Cardiac muscle cell (in vitro differentiated cells and primary cell): ENCODE measurements around the gene LCP1. TPM values are rescaled to one million over a fixed set of nuclear protein-coding genes. Genes with fewer than 3 reads are reported as not detected.

ENCODE experiments used
- DNase-seq, 2 donors: peaks; one replicate each; pipeline versions ENCODE4 v3.0.0 to v3.0.0-alpha.2; 2010 to 2017; ENCODE audit warnings: low read depth in 1 of 2, low spot score in 1 of 2
- H3K27ac ChIP-seq: fragments of 200-600 bp; sonication (generic); 2 replicates; pipeline ENCODE4 v1.5.1; 2016
- H3K27me3 ChIP-seq: fragments of 200-600 bp; sonication (generic); 2 replicates; pipeline ENCODE4 v1.6.0; 2016; ENCODE audit warnings: control low read depth
- H3K36me3 ChIP-seq: fragments of 200-600 bp; sonication (generic); 2 replicates; pipeline ENCODE4 v1.5.1; 2016; ENCODE audit warnings: control low read depth
- H3K4me1 ChIP-seq: fragments of 200-600 bp; sonication (generic); 2 replicates; pipeline ENCODE4 v1.8.1; 2017; ENCODE audit warnings: low read depth, mild to moderate bottlenecking, mixed run types
- H3K4me3 ChIP-seq: fragments of 200-600 bp; sonication (generic); 2 replicates; pipeline ENCODE4 v1.5.1; 2016; ENCODE audit warnings: mild to moderate bottlenecking
- H3K9me3 ChIP-seq: fragments of 200-600 bp; sonication (generic); 2 replicates; pipeline ENCODE4 v1.5.1; 2017; ENCODE audit warnings: low read depth, mild to moderate bottlenecking, control low read depth
- polyA plus RNA-seq: library from polyadenylated mRNA; unstranded; fragments of >200 nt; fragmentation: Nextera tagmentation; extraction: Ambion mirVana; gene quantifications from 2 replicates; pipeline ENCODE4 v1.2.1, GENCODE V29; 2016
- total RNA-seq: library from RNA; depleted of rRNA; stranded (reverse); fragments of >200 nt; gene quantifications from 2 replicates; pipeline ENCODE4 v1.2.3, GENCODE V29; 2016
- TF ChIP-seq, protein P1 (sequence below): IDR thresholded peaks from 2 replicates; pipeline ENCODE4 v1.5.1; 2012; ENCODE audit warnings: low read depth, mild to moderate bottlenecking, low read length

The LCP1 gene
- total and polyA plus RNA-seq, 2 experiments from 2014 or later: 2.0 to 4.8 TPM

DNA sequence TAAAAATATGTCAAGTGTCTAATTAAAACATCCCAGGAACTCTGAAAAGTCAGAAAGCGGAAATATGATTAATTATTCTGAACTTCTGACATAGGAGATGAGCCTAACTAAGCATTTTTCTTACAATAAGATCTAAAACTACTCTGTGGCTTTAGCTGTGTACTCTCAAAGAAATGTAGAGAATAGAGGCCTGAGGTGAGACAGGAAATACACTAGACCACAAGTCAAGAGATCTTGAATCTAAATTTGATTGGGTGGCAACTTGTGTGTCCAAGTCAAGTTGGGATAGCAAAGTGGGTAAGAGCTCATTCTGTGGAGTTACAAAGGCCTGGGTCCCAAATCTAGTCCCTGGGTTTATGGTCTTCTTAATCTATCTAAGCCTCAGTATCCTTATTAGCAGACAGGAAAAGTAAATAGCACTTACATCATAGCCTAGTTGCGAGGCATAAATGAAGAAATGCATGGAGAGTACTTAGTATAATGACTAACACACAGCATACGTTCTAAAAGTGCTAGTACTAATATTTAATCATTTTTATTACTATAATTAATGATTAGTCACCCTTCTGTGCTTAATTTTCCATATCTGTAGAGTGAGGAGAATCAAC, 20.3 kb upstream of the LCP1 start:
- Histone ChIP-seq H3K27me3 (no peaks in the 10 kb centered on the region), H3K4me3 (no peak overlapping the region), H3K27ac (no peak overlapping the region), H3K9me3 (no peaks in the 10 kb centered on the region), H3K36me3 (no peaks in the 10 kb centered on the region), H3K4me1 (peaks cover 6% of the 10 kb centered on the region)
- no peak for DNase-seq
- TF ChIP-seq, protein P1, sequence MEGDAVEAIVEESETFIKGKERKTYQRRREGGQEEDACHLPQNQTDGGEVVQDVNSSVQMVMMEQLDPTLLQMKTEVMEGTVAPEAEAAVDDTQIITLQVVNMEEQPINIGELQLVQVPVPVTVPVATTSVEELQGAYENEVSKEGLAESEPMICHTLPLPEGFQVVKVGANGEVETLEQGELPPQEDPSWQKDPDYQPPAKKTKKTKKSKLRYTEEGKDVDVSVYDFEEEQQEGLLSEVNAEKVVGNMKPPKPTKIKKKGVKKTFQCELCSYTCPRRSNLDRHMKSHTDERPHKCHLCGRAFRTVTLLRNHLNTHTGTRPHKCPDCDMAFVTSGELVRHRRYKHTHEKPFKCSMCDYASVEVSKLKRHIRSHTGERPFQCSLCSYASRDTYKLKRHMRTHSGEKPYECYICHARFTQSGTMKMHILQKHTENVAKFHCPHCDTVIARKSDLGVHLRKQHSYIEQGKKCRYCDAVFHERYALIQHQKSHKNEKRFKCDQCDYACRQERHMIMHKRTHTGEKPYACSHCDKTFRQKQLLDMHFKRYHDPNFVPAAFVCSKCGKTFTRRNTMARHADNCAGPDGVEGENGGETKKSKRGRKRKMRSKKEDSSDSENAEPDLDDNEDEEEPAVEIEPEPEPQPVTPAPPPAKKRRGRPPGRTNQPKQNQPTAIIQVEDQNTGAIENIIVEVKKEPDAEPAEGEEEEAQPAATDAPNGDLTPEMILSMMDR: no peak

DNA sequence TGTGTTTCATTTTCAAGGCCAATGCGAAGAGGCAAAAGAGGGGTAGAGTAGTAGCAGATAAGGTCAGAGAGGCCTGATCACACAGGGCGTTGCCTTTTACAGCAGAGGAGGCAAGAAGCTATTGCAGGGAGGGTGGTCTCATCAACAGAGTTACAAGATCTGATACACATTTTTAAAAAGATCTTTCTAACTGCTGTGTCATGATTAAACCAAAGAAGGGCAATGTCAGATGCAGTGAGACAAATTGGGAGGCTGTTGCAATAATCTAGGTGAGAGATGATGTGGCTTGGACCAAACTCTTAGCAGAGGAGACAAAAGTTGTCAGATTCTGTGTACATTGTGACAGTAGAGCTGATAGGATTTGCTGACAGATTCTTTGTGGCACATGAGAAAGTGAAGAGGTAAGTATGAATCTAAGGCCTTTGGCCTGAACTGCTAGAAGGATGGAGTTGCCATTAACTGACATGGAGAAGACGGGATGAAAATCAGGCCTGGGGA, 16.8 kb upstream of the LCP1 start:
- TF ChIP-seq, protein P1: no peak
- Histone ChIP-seq H3K27ac (no peak overlapping the region), H3K36me3 (no peaks in the 10 kb centered on the region), H3K9me3 (no peaks in the 10 kb centered on the region), H3K27me3 (no peaks in the 10 kb centered on the region), H3K4me3 (no peak overlapping the region), H3K4me1 (peaks cover 6% of the 10 kb centered on the region)
- no peak for DNase-seq

DNA sequence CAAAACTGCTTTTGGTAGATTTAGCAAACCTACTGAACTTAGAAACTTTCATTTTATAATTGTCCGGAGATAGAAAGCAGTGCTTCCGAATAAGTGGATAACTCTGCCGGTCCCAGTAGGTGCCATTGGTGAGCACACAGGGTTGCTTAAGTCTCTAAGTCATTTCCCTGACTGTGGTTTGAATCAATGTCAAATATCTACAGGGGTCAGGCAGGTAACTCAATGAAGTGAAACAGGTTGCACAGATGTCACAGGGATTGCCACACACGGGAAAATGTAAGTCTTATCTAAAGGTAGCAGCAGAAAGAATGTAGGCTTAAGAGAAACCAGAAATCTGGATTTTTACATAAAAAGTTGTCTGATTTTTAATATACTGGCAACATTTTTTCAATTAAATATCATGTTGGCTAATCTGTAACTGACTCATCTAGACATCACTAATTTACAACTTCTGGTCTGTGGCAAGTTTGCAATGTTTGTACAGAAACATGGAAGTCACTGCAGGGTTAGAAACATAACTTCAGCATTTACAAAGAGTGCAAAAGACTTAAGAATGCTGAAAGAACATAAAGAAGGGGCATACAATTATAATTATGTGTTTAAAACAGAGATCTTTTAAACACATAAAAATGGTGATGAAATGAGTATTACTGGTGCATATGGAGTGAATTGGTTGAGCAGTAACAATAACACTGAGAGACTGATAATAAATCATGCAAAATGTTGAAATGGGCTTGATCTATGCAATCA, 15.5 kb upstream of the LCP1 start:
- no peaks in the 10 kb centered on the region for H3K9me3 ChIP-seq
- no peaks in the 10 kb centered on the region for H3K36me3 ChIP-seq
- H3K27ac ChIP-seq: no peak overlapping the region
- H3K4me3 ChIP-seq: no peak overlapping the region
- H3K4me1 ChIP-seq: peaks cover 6% of the 10 kb centered on the region
- TF ChIP-seq, protein P1: no peak
- DNase-seq: no peak
- no peaks in the 10 kb centered on the region for H3K27me3 ChIP-seq

DNA sequence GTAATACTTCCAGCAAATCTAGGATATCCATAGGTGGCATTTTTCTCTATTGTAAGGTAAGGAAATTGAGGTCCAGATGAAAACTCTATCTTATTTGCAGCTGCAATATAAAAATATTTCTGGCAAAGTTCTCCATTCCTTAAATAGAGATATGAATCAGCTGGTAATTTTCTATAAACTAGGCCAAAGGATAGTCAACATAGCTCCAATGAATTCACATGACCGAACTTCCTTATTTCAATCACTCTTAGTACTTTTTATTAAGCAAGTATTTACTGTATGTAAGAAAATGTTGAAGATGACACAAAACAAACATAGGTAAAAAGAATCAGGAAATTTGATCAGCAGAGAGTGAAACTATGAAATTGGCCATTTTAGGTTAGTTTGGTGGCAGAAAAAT, 13.0 kb upstream of the LCP1 start:
- TF ChIP-seq, protein P1: no peak
- Histone ChIP-seq H3K36me3 (no peaks in the 10 kb centered on the region), H3K4me1 (peaks cover 6% of the 10 kb centered on the region), H3K9me3 (no peaks in the 10 kb centered on the region), H3K27ac (no peak overlapping the region), H3K4me3 (no peak overlapping the region), H3K27me3 (no peaks in the 10 kb centered on the region)
- no peak for DNase-seq

DNA sequence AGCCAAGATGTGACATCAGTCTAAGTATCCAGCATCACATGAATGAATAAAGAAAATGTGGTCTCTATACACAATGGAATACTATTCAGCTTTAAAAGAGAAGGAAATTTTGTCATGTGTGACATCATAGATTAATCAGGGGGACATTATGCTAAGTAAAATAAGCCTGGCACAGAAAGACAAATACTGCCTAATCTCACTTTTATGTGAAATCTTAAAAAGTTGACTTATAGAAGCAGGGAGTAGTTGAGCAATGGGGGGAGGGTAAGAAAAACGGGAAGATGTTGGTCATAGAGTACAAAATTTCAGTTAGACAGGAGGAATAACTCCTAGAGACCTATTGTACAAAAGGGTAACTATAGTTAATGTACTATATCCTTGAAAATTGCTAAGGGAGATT, 10.4 kb upstream of the LCP1 start:
- Histone ChIP-seq H3K27ac (no peak overlapping the region), H3K27me3 (no peaks in the 10 kb centered on the region), H3K4me3 (no peak overlapping the region), H3K9me3 (no peaks in the 10 kb centered on the region), H3K4me1 (no peaks in the 10 kb centered on the region), H3K36me3 (no peaks in the 10 kb centered on the region)
- no peak for DNase-seq
- TF ChIP-seq, protein P1: no peak
